GM18499 (cell line): ENCODE results near the gene PROSER2.
"Not testable (repeated sequence)": the region's sequence is repeated elsewhere in the genome, so short reads cannot be mapped to it uniquely, and the experiment has no call there.

Experiments
- ATAC-seq: cut with Tn5 transposase; IDR thresholded peaks from one replicate; pipeline ENCODE4 v1.9.1; 2021; ENCODE audit warnings: moderate number of reproducible peaks; ENCODE audit not compliant: insufficient read depth, unreplicated experiment

The PROSER2 gene

DNA sequence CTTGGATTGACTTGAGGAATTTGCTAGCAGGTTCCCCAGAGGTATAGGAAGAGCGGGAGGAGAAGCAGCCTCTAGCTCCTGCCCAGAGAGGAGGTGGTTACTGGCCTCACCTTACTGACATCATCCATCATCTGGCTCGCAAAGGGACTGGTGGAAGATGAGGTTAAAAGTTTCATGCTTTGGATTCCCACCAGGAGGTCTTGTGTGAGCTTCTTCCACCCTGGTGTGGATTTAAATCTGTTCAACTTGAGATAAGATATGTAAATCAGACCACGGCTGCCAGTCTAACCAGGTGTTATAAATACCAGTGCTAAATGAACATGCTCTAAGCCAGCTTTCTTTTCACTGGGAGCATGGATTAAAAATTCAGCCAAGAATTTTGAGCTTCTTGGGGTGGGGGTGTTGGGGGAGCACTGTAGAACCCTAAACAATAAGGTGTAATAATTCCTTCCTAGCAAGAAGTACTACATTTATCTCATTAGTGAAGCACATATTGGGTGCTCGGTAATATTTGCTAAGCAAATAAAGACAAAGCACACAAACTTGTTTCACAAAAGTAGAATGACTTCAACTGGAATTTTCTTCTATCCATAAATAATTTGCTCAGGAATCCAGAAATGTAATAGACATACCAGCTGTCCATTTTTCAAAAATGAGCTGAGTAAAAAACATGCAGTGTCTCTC, 7.8 kb downstream of the PROSER2 start:
- ATAC-seq = no peak

DNA sequence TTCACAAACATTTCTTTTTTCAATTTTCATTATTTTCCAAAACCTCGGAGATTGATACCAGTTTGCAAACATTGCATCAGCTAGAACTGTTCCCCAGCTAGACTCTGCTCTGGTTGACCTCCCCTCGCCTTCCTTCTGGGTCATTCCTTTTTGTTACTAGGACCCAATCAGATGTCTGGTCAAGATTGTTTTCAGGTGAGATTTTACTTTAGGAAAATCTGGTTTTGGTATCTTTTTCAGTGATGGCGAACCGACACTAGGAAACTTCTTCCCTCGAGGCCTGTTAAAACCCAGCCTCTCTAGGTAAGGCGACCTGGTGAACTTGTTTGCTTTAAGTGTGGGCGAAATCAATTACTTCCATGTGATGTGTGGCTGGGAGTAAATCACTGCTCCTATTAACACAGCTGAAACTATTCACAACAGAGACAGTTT, 8.4 kb downstream of the PROSER2 start:
- ATAC-seq = no peak

DNA sequence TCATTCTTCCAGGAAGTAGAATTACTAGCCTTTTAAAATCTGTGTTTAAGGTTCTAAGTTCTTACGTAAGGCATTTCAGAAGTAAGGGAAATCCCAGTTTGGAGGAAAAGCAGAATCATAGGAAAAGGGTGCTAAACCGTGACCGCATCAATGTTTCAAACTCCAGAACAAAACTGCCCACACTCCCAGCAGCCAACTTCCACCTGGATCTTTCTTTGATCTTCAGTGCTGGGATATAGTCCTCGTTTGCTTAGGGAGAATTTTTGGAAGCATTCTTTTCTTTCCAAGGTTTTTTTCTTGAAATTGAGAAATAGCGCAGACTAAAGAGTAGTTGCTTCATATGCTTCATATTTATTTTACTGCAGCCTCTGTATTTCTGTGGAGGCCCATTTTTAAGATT, 8.9 kb downstream of the PROSER2 start:
- no peak for ATAC-seq

DNA sequence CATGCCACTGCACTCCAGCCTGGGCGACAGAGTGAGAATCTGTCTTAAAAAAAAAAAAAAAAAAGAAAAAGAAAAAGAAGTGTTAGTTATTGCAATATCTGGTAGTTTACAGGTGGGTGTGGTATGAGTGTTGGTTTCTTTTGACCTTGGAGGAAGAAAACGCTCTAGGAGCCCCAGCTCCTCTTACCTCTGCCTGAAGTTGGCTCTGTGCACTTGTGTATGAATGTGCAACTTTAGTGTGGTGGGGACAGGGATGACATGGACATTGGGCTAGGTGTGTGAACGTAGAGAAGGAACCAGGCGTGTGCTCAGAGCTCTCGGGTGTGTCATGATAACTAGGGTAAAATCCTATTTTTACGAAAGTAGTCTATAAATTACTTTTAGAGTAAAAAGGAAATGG, 11.9 kb downstream of the PROSER2 start:
- no peak for ATAC-seq

DNA sequence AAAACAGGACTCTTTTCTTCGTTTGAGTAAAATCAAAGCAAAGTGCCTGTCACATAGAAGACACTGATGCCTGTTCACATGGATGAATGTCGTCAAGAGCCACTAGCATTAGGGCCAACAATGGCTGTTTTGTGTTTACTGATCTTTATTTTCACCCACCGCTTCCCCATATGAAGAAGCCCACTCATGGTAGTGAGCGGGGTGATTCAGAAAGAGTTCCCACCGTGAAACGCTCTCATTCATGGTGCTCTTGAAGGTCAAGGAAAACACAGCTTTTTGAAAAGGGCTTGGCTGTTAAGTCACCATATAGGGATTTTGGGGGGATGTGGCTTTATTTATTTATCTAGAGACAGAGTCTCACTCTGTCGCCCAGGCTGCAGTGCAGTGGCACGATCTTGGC, 12.5 kb downstream of the PROSER2 start:
- no peak for ATAC-seq

DNA sequence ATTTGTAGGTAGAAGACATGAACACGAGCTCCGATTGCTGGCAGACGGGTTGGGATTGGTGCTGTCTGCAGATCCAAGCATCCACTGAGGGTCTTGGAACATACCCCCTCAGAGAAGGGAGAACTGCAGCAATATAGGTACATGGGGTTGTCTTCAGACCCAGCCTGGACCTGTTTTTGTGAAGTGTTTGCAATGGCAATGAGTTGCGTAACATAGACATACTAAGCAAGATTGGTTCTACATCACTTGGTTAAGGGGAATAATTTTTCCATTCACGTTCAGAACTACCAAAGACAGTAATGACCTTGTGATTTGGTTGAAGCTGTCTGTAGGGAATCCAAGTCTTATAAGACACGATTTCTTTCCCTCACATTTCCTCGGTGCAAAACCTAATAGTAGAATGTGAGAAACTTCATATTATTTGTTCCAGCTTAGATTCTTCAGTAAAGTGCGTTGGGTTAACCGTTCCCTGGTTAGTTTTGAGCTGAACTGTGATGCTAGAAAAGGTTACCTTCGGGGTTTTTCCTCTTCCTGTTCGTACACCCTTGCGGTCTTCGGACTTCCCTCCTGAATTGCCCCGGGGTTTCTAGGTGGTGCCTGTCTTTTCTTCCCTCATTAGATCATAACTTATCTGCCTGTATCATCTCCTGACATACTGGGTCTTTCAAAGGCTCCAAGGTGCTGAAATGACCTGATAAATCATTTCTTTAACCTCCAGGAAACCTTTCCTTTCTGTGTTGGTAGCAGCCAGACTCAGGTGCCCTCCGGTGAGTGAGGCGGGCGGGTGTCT, 14.4 kb downstream of the PROSER2 start:
- no peak for ATAC-seq

DNA sequence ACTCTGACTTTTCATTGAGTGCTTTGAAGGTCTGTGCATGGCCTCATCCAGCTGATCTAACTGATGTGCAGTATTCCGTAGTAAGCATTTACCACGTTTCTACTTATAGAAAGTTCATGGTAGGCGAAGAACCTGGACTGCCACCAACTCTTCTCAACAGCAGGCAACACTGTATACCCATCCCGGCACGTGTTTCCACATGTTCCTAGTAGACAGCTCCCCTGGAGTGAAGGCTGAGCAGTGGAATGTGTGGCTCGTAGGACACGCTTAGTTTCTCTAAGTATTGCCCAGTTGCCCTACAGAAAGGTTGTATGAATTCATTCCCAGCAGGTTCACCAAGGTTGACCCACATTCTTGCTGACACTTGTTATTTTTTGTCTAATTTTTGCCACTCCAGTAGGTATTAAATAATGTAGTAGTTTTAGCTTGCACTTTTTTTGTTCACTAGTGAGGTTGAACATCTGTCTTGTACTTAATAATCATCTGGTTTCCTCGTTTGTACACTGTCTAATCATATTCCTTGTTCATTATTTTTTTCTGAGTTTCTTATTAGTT, 15.2 kb downstream of the PROSER2 start:
- ATAC-seq = no peak

DNA sequence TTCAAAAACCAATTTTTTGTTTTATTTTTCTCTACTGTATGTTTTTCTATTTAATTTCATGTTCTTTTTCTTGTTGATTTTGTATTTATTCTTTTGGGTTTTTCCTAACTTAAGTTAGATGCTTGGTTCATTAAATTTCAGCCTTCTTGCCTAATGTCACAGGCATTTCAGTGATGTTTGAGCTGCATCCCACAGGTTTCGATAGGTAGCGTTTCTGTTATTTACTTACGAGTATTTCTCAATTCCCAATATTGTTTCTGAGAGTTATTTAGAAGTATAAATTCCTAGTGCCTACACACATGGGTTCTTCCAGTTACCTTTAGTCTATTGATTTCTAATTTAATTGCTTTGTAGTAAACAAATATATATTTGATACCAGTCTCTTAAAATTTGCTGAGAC, 18.2 kb downstream of the PROSER2 start:
- no peak for ATAC-seq

DNA sequence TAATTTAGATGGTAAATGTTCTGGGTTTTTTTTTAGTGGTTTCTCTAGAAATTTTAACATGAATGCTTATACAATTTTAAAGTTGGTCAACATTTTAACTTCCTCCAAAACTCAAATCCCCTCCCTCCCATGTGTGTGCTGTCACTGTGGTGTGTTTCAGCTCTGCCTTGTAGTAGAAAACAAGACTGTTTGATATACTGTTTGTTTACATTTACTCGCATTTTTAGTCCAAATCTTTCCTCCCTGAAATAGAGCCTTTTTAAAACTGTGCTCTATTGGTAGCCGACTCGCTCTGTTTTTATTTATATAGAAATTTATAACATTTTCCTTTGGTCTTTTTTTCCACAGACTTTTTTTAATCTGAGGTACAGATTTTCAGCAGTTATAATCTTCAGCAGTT, 19.3 kb downstream of the PROSER2 start:
- ATAC-seq = no peak

DNA sequence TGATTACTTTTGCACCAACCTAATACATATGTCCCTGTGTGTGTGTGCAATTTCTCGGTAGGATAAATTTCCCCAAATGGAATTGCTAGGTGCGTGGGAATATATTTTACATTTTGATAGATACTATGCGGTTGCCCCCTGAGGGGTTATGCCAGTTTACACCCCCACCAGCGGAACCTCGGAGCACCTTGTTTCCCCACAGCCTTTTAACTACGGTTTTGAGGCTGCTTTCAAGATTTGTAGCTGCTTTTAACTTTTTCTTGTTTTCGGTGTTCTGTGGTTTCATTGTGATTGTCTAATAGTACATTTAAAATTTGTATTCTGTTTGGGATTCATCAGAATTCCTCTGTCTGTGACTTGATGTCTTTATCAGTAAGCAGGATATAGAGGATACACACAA, 22.0 kb downstream of the PROSER2 start:
- no peak for ATAC-seq

DNA sequence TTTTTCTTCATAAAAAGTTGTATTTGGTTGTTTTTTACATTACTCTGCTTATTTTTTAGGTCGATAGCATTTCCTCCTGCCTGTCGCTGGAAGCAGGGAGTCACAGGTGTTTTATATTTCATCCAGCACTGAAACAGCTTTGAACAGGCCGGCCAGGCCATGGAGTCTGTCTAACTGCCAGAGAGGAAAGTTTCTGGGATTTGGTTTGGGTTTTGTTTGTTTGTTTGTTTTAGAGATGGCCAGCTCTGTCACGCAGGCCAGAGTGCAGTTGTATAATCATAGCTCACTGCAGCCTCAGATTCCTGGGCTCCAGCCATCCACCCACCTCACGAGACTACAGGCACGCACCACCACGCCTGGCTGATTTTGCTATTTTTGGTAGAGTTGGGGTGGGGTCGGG, 23.4 kb downstream of the PROSER2 start:
- no peak for ATAC-seq

DNA sequence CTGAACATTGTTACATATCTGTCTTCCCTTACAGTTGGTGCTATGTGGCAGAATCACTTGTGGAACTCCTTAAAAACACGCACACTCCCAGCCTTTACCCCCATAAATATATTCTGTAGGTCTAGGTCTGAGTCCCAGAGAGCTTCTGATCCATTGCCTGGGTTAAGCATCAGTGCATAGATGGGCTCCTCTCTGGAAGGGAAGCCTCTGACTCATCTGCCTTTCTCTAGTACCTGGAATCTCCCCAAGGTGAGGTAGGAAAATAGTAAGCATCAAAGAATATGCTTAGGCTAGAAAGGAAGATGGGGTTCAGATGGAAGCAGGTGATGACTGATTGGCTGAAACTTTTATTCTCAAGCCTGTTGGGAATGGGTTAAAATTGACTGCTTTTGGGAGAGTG, 26.1 kb downstream of the PROSER2 start:
- no peak for ATAC-seq

DNA sequence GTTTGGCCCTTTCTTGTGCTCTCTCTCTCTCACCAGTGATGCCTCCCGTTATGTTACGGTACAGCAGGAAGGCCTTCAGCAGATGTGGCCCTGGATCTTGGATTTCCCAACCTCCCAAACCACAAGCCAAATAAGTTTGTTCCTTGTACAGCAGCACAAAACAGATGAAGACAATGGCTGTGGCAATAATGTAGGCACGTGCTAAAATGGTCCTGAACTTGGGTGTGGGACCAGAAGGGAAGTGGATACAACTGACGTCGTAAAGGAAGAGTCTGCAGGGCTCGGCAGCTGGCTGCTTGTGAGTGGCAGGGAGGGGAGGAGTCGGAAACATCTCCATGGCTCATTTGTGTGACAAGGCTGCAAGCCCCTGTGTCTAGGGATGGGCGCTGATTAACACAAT, 26.8 kb downstream of the PROSER2 start:
- no peak for ATAC-seq

DNA sequence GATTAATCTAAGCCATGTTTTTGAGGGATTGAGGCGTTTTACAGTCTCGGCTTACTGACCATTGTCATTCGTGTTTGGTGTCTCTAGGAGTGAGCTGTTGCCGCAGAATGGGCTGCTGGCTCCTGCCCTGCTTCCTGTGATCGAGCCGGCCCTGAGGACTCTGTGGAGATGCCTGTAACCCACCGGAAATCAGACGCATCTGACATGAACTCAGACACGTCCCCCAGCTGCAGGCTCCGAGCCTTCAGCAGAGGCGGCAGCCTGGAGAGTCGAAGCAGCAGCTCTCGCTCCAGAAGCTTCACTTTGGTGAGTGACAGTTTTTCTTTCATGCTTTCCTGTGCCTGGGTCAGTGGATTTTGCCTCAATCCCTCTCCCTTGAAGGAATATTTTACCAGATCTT, 28.8 kb downstream of the PROSER2 start:
- ATAC-seq = no peak

DNA sequence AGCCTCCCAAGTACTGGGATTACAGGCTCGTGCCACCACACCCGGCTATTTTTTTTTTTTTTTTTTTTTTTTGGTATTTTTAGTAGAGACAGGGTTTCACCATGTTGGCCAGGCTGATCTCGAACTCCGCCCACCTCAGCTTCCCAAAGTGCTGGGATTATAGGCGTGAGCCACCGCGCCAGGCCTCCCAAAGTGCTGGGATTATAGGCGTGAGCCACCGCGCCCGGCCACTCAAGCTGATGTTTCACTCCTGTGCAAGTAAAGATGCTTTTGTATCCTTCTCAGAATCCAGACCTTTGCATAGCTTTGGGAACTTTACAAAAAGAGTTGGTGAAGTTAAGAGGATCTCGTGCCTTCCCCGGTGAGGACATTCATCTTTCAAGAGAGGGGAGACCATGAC, 29.5 kb downstream of the PROSER2 start:
- not testable (repeated sequence) for ATAC-seq

DNA sequence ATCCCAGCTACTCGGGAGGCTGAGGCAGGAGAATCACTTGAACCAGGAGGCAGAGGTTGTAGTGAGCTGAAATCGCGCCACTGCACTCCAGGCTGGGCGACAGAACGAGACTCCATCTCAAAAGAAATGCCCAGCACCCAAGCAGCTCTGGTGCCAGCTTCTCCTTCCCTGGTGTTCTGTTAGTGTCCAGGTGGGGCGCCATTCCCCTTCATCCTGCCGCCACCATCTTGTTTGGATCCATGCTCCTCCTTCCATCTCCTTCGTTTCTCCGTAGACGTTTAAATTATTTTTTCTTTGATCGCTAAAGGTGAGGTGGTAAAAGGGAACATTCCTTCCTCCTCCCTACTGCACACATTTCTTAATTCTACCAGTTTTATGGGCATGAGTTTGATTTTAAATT, 30.3 kb downstream of the PROSER2 start:
- no peak for ATAC-seq

DNA sequence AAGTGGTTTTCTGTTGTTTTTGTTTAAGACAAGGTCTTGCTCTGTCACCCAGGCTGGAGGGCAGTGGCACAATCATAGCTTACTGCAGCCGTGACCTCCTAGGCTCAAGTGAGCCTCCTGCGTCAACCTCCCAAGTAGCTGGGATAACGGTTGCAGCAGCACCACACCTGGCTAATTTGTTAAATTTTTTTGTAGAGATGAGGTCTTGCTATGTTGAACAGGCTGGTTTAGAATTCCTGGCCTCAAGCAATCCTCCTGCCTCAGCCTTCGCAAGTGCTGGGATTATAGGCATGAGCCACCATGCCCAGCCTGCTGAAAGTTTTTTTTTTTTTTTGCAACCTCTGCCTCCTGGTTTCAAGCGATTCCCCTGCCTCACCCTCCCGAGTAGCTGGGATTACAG, 31.1 kb downstream of the PROSER2 start:
- no peak for ATAC-seq

DNA sequence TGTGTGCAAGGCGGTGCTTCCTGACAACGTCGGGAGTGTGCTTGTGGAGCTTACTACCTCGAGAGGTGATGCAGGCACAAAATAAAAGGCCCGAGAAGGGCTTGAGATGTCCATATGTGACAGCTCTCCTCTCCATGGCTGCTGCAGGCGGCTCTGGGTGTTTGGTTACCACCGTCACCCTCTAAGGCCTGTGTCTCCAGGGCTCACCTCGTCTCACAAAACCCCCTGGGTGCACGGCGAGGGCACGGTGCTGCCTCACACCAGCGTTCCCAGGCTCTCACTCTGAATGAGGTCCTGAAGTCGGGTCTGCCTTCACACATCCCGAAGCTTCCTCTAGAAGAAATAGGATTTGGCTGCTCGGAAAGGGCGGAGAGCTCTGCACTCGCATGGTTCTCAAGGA, 32.9 kb downstream of the PROSER2 start:
- ATAC-seq = no peak

DNA sequence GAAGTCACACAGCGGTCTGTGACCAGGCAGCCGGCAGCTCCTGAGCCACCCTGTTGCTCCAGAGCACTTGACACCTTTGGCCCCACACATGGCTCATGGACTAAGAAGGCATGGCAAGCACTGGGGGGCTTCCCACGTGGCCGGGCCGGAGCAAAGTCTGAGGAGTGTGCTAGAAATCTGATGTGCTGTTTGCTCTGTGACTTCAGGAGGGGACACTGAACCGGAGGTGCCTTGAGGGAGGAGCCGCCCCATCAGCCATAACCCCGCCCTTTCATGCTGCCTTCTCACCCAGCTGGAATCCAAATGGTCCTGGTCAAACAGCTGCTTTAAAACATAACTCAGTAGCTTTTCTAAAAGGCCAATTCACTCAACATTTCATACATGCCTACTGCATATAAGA, 33.5 kb downstream of the PROSER2 start:
- no peak for ATAC-seq

DNA sequence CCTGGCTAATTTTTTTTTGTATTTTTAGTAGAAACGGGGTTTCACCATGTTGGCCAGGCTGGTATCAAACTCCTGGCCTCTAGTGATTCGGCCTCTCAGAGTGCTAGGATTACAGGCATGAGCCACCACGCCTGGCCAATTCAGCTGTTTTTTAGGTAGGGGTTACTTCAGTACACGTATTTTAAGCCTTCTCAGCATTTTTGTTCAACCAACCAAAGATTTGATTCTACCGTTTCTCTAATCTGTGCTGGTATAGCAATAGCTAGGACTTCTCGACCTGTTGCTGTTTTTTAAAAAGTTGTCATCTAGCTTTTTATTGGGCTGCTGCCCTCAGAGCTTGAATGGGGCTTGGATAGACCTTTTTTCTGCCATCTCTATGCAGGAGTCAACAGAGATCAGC, 34.9 kb downstream of the PROSER2 start:
- no peak for ATAC-seq

DNA sequence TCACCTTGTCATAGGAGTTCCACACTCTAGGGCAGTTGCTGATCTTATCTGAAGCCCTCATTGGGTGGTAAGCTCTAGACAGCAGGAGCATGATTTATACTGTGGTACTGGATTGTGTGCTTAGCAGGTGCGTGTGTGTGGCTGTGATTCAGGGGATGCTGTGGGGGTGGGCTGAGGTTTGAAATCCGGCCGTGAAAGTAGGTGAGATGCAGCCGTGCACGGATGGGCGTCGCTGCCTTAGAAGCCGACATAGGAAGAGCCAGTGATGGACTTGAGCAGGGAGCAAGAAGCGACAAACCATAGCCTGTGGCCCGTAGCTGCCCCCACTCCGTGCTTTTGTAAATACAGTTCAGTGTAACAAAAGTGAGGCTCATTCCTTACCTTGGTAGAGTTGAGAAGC, 38.2 kb downstream of the PROSER2 start:
- no peak for ATAC-seq
